ENCODE measurements around the gene DDX21.

DNA sequence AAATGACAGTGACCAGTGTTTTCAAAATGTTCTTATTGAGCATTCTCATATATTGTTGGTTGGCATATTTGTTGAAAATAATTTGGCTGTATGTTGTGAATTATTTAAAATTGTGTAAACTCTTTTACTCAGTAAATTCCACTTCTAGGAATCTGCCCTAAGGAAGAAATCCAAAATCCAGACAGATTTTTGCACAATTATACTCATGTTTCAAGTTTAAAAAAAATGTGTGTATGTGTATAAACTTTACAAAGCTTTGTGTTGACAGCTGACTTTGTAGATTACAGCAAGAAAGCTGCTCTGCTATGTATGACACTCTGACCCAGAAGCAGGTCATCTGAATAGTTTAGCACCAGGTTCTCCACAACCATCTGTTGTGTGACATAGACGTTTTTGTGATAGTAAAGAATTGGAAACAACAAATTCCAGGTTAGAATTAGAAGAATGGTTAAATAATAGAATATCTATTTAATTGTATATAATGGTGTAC is 54.2 kb downstream of the DDX21 start:
- TF ChIP-seq CTCF (IDR thresholded peaks at IDR 0.05; ENCODE audit: insufficient read depth, low read length, poor library complexity, severe bottlenecking) (no peak), EZH2phosphoT487 (conservative IDR thresholded peaks at IDR 0.05; ENCODE audit: low read length) (no peak)
